ENCODE data around the gene ADD2.

The ADD2 gene

GRCh38 chr2:70753031-70753430, 15.0 kb downstream of the ADD2 start:
- Histone ChIP-seq H3K9me3 (ENCODE audit: low read depth, low read length) (no peaks in the 10 kb centered on the region), H3K9ac (ENCODE audit: insufficient read length) (no peak overlapping the region), H3K27ac (no peak overlapping the region), H3K4me3 (no peak overlapping the region), H3K36me3 (ENCODE audit: insufficient read depth, low read length) (no peaks in the 10 kb centered on the region)
- no peak for TF ChIP-seq FOXP2 (optimal IDR thresholded peaks at IDR 0.05; ENCODE audit: control extremely low read depth, extremely low read length, insufficient read depth)
- TF ChIP-seq POLR2AphosphoS5 (IDR thresholded peaks at IDR 0.05; ENCODE audit: borderline replicate concordance, low read depth, low read length) = no peak
- TF ChIP-seq EZH2 (IDR thresholded peaks at IDR 0.05) = no peak
- DNase-seq (ENCODE audit: low read depth, low spot score) = no peak

- Histone ChIP-seq H3K9ac (ENCODE audit: insufficient read length) (no peak overlapping the region), H3K4me3 (no peak overlapping the region), H3K27ac (no peak overlapping the region), H3K36me3 (ENCODE audit: insufficient read depth, low read length) (no peaks in the 10 kb centered on the region), H3K9me3 (ENCODE audit: low read depth, low read length) (no peaks in the 10 kb centered on the region)
- TF ChIP-seq POLR2AphosphoS5 (IDR thresholded peaks at IDR 0.05; ENCODE audit: borderline replicate concordance, low read depth, low read length) (no peak), EZH2 (IDR thresholded peaks at IDR 0.05) (no peak), FOXP2 (optimal IDR thresholded peaks at IDR 0.05; ENCODE audit: control extremely low read depth, extremely low read length, insufficient read depth) (no peak)
- no peak for DNase-seq (ENCODE audit: low read depth, low spot score)
Measured at GRCh38 chr2:70752396-70752795, 15.6 kb downstream of the ADD2 start.

DNA sequence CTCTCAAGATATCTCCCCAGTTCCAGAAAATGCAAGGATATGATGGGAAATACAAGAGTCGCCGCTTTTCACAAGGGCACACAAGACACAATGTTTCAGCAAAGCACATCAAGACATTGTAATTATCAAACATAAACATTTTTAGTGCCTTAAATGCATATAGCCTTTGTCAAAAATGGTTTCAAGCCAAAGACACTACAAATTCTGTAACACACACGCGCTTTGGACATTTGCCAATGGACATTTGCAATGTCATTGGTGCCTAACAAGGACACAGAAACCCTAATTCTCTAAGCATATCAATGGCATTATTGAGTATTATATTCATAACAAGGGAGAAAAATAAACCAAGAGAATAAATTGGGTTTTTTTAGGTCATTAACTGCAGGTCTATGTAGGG, 16.1 kb downstream of the ADD2 start:
- H3K4me3 ChIP-seq = no peak overlapping the region
- no peak for DNase-seq (ENCODE audit: low read depth, low spot score)

DNA sequence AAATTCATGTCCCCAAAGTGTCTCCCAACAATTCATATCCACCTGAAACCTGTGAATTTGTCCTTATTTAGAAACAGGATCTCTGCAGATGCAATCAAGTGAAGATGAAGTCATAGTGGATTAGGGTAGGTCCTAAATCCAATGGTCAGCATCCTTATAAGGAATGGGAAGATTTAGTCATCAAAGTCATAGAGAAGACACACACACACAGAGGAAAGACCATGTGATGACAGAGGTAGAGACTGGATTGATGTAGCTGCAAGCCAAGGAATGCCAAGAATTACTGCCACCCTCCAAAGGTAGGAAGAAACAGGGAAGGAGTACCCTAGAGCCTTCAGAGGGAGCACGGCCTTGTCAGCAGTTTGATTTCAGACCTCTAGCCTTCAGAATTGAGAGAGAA, 17.7 kb downstream of the ADD2 start:
- Histone ChIP-seq H3K36me3 (ENCODE audit: insufficient read depth, low read length) (no peaks in the 10 kb centered on the region), H3K27ac (no peak overlapping the region), H3K9me3 (ENCODE audit: low read depth, low read length) (no peaks in the 10 kb centered on the region), H3K9ac (ENCODE audit: insufficient read length) (no peak overlapping the region), H3K4me3 (no peak overlapping the region)
- DNase-seq (ENCODE audit: low read depth, low spot score) = no peak
- TF ChIP-seq POLR2AphosphoS5 (IDR thresholded peaks at IDR 0.05; ENCODE audit: borderline replicate concordance, low read depth, low read length) (no peak), FOXP2 (optimal IDR thresholded peaks at IDR 0.05; ENCODE audit: control extremely low read depth, extremely low read length, insufficient read depth) (no peak), EZH2 (IDR thresholded peaks at IDR 0.05) (no peak)

More for the DNA sequence above, 16.1 kb downstream of the ADD2 start:
- Histone ChIP-seq H3K9me3 (ENCODE audit: low read depth, low read length) (no peaks in the 10 kb centered on the region), H3K9ac (ENCODE audit: insufficient read length) (no peak overlapping the region), H3K36me3 (ENCODE audit: insufficient read depth, low read length) (no peaks in the 10 kb centered on the region), H3K27ac (no peak overlapping the region)
- TF ChIP-seq POLR2AphosphoS5 (IDR thresholded peaks at IDR 0.05; ENCODE audit: borderline replicate concordance, low read depth, low read length) (no peak), EZH2 (IDR thresholded peaks at IDR 0.05) (no peak), FOXP2 (optimal IDR thresholded peaks at IDR 0.05; ENCODE audit: control extremely low read depth, extremely low read length, insufficient read depth) (no peak)

DNA sequence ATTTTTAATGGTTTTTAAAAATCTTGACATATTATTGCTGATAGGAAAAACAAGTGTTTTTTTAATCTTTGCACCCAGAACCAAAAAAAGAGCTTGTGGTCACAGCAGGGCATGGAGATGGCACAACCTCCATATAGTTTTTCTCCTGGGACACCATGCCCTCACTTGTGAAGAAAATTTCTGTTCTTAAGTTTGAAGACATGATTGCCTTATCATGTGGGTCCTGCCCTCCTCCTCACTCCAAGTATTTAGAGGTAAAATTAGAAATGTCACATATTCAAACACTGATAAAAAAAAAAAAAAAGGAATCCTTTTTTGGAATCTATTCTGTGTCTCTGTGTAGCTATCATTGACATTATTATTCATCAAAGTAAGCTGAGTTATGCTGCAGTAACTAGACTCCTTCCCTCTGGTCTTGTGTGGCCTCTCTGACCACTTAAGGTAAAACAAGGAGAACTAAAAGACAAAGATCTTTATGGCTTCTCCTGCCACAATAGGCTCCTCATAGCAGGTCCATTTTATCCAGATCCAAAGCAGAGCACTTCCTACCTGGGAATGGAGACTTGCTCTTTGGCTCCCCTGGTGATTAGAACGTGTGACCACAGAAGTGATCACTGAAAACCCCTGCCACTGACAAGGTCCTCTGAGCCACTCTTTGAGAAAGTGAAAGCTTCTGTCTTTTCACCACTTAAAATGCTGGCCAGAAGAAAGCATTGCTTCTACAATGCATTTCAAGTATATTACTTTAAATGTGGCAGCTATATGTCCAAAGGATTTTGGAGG, 19.8 kb downstream of the ADD2 start:
- no peaks in the 10 kb centered on the region for H3K36me3 ChIP-seq (ENCODE audit: insufficient read depth, low read length)
- no peak for DNase-seq (ENCODE audit: low read depth, low spot score)
- TF ChIP-seq POLR2AphosphoS5 (IDR thresholded peaks at IDR 0.05; ENCODE audit: borderline replicate concordance, low read depth, low read length) = no peak
- TF ChIP-seq EZH2 (IDR thresholded peaks at IDR 0.05) = no peak
- no peak for TF ChIP-seq FOXP2 (optimal IDR thresholded peaks at IDR 0.05; ENCODE audit: control extremely low read depth, extremely low read length, insufficient read depth)
- H3K4me3 ChIP-seq = no peak overlapping the region
- H3K9ac ChIP-seq (ENCODE audit: insufficient read length) = no peak overlapping the region
- H3K9me3 ChIP-seq (ENCODE audit: low read depth, low read length) = no peaks in the 10 kb centered on the region
- H3K27ac ChIP-seq = no peak overlapping the region

- no peak for TF ChIP-seq FOXP2 (optimal IDR thresholded peaks at IDR 0.05; ENCODE audit: control extremely low read depth, extremely low read length, insufficient read depth)
- Histone ChIP-seq H3K9me3 (ENCODE audit: low read depth, low read length) (no peaks in the 10 kb centered on the region), H3K4me3 (no peak overlapping the region), H3K36me3 (ENCODE audit: insufficient read depth, low read length) (no peaks in the 10 kb centered on the region), H3K27ac (no peak overlapping the region), H3K9ac (ENCODE audit: insufficient read length) (no peak overlapping the region)
- no peak for DNase-seq (ENCODE audit: low read depth, low spot score)
Measured at GRCh38 chr2:70747284-70747683, 20.7 kb downstream of the ADD2 start.

GRCh38 chr2:70746094-70746974, 21.7 kb downstream of the ADD2 start:
- Histone ChIP-seq H3K9me3 (ENCODE audit: low read depth, low read length) (no peaks in the 10 kb centered on the region), H3K27ac (no peak overlapping the region), H3K4me3 (no peak overlapping the region), H3K36me3 (ENCODE audit: insufficient read depth, low read length) (no peaks in the 10 kb centered on the region), H3K9ac (ENCODE audit: insufficient read length) (no peak overlapping the region)
- no peak for DNase-seq (ENCODE audit: low read depth, low spot score)
- no peak for TF ChIP-seq FOXP2 (optimal IDR thresholded peaks at IDR 0.05; ENCODE audit: control extremely low read depth, extremely low read length, insufficient read depth)
- TF ChIP-seq POLR2AphosphoS5 (IDR thresholded peaks at IDR 0.05; ENCODE audit: borderline replicate concordance, low read depth, low read length) = no peak
- no peak for TF ChIP-seq EZH2 (IDR thresholded peaks at IDR 0.05)

DNA sequence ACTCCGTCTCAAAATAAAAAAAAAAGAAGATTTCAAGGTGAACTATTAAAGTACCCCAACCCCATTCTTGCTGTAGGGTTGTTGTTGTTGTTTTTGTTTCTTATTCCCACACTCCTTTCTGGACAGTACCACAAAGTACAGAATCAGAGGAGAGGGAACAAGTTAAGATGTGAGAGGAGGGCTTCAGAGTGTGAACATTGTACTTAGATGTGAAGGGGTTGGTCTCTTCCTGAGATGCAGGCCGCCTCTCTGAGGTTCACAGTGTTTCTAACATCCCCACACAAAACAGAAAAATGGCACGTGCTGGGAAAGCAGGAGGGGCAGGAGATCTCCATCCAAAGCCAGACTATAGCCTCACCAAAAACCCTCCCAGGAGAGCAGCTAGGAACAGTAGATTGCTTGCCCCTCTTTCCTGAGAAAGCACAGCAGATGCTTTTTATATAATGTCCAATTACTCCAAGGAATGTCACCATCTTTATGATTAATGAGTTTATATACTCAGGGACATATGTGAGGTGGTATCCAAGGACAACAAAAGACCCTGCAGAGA, 22.6 kb downstream of the ADD2 start:
- Histone ChIP-seq H3K27ac (no peak overlapping the region), H3K9me3 (ENCODE audit: low read depth, low read length) (no peaks in the 10 kb centered on the region), H3K4me3 (no peak overlapping the region), H3K9ac (ENCODE audit: insufficient read length) (no peak overlapping the region), H3K36me3 (ENCODE audit: insufficient read depth, low read length) (no peaks in the 10 kb centered on the region)
- DNase-seq (ENCODE audit: low read depth, low spot score) = no peak
- TF ChIP-seq EZH2 (IDR thresholded peaks at IDR 0.05) (no peak), POLR2AphosphoS5 (IDR thresholded peaks at IDR 0.05; ENCODE audit: borderline replicate concordance, low read depth, low read length) (no peak), FOXP2 (optimal IDR thresholded peaks at IDR 0.05; ENCODE audit: control extremely low read depth, extremely low read length, insufficient read depth) (no peak)
